RPMI8226 (cell line): ENCODE results near the gene PPP1R26.

ENCODE experiments used
- DNase-seq: peaks from one replicate; pipeline ENCODE4 v3.0.0-alpha.2; 2015

PPP1R26 gene

DNA sequence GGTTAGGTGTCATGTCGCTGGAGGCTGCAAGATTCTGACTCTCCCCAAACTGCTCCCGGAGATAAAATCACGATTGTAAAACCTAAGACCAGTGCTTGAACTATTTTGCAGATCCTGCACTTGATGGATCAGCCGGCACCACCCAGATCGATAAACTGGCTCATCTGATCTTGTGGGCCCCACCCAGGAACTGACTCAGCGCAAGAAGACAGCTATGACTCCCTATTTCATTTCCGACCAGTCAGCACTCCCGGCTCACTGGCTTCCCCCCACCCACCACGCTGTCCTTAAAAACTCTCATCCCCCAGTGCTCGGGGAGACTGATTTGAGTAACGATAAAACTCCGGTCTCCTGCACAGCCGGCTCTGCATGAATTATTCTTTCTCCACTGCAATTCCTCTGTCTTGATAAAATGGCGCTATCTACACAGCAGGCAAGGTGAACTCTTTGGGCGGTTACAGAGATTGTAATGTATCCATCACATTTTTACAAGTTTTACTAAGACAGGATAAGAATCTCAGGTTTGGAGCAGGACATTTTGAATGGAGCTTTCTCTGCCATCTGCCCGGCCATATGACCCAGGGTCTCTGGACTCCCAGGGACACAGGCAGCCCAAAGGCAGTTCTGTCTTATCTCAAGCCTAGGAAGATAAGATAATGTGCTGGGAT, 10.6 kb upstream of the PPP1R26 start:
- peak; percentile 64 for DNase-seq

DNA sequence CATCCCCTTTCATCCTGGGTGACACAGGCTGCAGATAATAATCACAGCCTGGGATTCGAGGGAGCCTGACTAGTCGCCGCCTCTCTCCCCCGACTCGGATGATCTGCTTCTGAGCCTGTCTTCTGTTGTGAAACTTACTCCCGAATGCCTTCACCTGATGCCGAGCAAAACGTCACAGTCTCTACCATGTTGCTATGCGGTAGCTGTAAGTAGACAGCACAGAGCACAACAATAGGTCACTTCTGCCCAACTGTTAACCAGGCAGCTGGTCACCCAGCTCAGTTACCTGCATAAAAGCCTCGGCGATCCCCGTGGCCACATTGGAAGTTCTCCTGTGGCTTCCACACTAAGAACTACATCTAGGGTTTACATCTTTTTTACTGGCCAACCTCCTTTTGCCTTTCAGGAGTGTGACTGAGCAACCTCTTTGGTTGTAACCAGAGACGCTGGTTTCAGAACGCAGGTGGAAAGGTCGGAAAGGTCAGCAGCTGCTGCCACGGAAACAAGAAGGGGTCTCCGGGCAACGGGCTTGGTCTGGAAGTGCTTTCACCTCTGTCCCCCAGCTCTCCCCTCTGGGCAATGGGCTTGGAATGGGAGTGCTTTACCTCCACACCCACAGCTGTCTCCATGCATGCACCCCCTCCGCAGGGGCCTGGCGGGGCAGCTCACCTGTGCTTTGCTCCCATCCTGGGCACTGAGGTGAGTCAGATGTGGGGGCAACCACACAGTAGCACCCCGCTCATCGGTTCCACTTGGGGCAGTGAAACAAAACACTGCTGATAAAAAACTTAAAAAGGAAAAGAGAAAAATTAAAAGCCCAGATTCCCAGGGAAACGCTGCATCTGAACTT, 7.6 kb upstream of the PPP1R26 start:
- peak; percentile 65 for DNase-seq

DNA sequence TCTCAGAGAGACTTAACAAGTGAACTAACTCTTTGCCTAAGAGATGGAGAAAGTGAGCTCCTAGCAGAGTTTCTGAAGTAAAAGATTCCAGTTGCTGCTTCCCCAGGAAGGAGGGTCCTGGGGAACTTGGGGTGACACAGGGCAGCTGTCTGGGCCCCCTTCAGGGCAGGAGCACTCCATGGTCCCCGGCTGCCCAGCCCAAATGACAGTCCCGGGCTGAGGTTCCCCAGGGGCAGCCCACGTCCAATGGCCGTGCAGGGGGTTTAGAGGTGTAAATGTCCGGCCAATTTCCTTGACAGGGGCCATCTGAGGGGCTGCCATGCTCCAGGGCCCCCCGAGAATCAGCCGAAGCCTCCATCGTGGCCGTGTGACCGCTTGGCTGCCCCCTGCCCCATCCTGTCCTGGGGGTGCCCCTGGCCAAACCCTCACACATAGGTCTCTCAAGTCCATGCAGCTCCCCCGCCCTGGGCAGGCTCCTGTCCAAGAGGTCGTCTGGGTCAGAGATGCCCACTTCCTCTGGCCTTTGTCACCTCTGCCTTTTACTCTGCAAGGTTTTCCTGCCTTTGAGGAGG, 5.5 kb upstream of the PPP1R26 start:
- no peak for DNase-seq

- DNase-seq, result peak; percentile 75
These were observed 4.7 kb upstream of the PPP1R26 start for GRCh38 chr9:135474915-135475314.

DNA sequence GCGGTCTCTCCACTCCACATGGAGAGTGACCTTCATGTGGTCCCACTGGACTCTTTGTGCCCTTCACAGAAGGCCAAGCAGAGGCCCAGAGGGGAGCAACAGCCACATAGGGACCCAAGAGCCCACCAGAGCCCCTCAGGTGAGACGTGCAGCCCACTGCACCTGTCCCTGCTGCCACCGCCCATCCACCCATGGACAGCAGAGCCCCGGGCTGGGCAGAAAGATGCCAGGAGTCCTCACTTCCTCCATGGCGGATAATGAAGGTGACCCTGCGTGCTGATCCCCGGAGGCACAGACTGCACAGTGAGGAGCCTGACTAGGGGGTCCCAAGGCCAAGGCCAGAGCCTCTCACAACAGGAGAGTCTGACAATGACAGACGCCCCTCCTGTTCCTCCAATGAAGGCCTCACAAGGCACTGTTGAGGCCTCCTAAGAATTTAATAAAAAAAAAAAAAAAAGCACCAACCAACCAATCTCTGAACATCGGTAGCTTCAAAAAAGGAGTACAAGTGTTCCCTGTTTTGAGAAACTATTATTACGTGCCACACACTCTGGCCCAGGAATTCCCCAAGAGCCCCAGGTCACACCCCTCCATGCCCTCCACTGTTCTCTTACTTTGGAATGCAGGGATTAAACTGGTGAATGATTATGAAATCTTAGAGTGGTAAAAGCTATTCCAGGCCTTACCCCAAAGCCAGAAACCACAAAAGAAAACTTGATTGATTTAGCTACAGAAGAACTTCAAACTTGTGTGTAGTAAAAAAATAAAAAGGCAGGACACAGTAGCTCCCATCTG, 2.8 kb upstream of the PPP1R26 start:
- DNase-seq, result no peak

DNA sequence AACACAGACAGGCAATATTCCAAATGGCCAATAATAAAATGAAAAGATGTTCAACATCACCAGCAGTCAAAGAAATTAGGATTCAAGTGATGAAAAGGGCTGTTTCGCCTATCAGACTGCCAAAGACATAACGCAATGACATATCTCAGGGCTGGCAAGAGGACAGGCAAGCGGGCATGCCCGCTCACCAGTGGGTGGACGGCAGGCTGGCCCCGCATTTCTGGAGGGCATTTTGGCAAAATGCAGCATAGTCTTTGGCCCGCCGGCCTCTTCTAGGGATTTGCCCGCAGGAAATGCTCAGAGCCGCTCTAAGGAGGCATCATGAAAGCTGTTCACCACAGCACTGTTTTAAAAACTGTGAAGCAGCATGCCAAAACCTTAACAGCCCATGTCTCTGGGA, 1.4 kb upstream of the PPP1R26 start:
- DNase-seq, result no peak

DNA sequence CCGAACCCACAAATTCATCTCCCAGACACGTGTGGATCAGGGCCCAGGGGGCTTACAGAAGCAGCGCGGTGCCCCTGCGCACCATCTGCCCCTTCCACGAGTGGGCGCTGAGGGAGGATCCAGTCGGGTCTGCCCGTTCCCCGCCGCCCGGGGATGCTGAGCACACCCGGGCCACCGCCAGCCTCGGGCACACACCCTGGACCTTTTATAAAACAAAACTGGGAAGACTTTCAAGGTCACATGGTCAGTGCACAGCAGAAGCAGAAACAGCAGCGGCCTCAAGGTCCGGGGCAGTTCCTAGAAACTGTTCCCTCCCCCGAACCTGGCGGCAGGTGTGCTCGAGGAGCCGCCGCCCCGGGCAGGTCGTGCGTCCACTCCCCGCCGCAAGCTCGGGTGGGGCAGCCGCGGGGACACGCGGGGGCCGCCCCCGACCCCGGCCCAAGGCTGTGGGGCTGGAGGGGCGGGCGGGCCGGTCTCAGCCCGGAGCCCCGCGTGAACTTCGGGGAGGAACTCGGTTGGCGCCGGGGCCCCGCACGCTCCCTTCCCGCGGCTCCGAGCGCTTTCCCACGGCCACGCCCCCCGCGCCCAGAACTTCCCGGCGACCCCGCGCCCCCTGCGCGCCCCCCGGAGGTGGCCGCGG, 633 bp upstream of the PPP1R26 start:
- peak; percentile 84 for DNase-seq

- peak; percentile 59 for DNase-seq
These were observed 723 bp downstream of the PPP1R26 start for GRCh38 chr9:135480071-135480939.

GRCh38 chr9:135480940-135481310, 1.3 kb downstream of the PPP1R26 start:
- DNase-seq, result peak; percentile 64

DNA sequence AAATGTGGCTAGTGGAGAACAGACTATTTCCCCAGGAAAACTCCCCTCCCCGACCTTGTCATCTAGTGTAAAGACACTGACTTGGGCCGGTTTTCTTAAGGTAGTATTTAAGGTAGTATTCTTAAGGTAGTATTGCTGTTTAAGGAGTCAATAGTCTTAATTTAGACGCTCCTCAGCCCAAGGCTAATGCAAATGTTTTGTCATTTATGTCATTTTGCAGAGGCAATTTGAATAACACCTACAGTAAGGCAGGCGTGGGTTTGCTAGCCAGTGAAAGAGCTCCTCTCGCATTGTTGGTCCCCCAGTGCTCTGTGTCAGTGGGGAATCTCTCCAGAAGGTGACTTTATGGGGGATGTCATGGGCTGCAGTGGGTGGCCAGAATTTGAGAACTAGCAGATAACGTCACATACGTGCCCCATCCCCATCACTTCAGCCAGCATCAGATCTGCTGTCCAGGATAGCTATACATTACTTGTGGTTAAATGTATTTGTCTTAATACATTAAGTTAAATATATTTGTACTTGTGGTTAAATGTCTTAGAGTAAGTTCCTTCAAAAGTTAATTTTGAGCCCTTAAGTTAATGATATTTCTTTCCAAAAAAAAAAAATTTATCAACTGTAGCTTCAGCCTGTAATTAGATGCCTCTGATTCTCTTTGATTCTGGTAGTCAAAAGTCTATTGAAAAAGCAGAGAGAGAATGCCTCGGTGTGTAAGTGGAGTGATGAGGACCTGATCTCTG, 2.6 kb downstream of the PPP1R26 start:
- DNase-seq, result no peak

- no peak for DNase-seq
These were observed 5.1 kb downstream of the PPP1R26 start for GRCh38 chr9:135484460-135485277.

GRCh38 chr9:135485385-135485784, 5.8 kb downstream of the PPP1R26 start:
- no peak for DNase-seq

DNA sequence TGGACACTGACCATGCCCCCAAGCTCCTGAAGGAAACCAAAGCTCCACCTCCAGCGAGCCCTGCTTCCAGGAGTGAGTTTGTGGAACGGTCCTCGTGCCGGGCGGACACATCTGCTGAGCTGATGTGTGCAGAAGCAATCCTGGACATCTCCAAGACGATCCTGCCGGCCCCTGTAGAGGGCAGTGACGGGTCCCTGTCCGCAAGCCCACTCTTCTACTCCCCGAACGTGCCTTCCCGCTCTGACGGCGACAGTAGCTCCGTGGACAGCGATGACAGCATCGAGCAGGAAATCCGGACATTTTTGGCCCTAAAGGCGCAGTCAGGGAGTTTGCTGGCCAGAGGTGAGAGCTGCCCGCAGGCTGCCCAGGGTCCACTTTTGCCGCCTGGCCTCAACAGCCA, 6.2 kb downstream of the PPP1R26 start:
- DNase-seq, result no peak

GRCh38 chr9:135486267-135487065, 6.9 kb downstream of the PPP1R26 start:
- DNase-seq, result no peak

- no peak for DNase-seq
These were observed 7.9 kb downstream of the PPP1R26 start for GRCh38 chr9:135487281-135488012.

GRCh38 chr9:135488013-135488330, 8.4 kb downstream of the PPP1R26 start:
- DNase-seq, result no peak

DNA sequence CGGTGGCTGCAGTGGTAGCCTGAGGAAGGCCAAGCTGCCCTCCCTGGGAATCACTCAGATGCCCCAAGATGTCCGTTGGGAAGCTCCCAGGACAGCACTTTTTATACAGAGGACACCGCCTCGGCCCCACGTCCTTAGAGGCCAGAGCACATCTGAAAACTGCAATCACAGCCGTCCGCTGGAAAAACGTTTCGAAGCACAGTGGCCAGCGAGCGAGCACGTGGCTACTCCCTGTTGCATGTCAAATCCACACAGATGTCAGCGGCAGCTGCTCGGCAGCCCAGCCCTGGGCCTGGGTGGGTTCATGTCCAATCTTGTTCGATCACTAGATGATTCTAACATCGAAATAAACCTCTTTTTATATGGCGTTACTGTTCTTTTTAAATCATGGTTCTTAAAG, 8.9 kb downstream of the PPP1R26 start:
- DNase-seq, result no peak

DNA sequence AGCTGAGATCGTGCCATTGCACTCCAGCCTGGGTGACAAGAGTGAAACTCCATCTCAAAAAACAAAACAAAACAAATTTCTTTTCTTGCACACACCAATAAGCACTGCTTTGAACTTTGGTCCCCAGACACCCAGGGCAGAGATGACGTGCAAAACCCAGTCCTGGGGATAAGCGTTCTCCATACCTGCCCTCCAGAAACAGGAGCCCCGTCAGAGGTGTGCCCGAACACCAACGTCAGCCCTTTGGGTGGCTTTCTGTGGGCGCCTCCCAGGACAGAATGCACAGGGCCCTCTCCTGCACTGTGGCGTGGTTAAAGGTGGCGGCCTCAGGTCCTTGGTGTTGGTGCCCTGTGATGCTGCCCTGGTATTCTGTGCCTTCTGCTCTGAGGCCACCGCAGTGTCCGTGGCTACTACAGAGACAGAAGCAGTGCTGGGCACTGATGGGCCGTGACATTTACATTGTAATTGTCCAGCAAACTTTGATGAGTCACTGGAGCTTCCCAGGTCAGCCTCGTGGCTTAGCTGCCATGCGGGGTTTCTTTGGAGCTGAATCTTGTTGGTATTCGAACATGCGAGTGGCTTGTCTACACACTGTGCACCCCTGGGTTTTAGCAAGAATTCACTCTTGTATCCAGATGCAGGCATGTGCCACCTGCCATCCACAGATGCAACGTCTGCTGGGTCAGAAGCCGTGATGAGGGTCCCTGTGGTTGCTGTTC, 9.8 kb downstream of the PPP1R26 start:
- DNase-seq, result no peak
